ENCODE data around the gene SLC24A4. TPM values are rescaled to one million over a fixed set of nuclear protein-coding genes. Genes with fewer than 3 reads are reported as not detected.

SLC24A4 gene
- total RNA-seq, 2 experiments from 2014 or later: not detected

DNA sequence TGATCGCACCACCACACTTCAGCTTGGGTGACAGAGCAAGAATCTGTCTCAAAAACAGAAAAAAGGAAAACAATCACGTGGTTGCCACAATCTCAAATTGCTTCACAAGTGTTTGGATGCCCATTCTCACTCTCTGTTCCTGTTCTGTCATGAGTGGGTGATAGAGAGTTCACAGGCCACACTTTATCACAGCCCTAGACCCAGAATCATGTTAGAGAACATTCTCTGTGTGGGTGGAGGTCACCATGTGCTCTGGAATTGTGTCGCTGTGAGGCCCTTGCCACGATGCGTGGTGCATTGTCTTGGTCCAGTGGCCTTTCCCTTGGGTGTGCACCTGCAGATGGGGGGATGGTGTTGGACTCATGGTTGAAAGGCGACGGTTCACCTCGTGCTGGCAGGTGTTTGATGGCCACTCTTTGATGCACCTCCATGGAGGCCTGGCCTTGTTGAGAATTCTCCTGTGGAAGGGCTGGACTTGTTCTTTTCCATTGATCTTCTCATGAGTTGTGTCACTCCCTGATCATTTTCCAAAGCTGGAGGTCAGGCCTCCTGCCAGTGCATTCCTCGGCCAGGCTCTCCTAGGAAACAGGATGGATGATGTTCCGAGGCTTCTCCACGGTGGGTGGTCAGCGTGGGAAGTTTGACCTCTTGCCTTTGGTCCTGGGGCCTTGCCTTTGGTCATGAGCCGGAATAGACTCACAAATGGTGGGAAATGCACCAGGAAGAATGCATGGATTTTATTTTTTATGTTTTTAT lies 91.9 kb downstream of the SLC24A4 start:
- Mint-ChIP-seq H3K4me1 (ENCODE audit: low read depth) (no peaks in the 10 kb centered on the region), H3K4me3 (no peak overlapping the region), H3K27me3 (peaks cover 9% of the 10 kb centered on the region), H3K36me3 (ENCODE audit: low read depth) (no peaks in the 10 kb centered on the region), H3K9me3 (peaks cover 2% of the 10 kb centered on the region), H3K27ac (no peak overlapping the region)
- intact Hi-C loops (cut with micrococcal nuclease): no loop called here
- ATAC-seq (no peak), DNase-seq (no peak)
- TF ChIP-seq, protein P1, sequence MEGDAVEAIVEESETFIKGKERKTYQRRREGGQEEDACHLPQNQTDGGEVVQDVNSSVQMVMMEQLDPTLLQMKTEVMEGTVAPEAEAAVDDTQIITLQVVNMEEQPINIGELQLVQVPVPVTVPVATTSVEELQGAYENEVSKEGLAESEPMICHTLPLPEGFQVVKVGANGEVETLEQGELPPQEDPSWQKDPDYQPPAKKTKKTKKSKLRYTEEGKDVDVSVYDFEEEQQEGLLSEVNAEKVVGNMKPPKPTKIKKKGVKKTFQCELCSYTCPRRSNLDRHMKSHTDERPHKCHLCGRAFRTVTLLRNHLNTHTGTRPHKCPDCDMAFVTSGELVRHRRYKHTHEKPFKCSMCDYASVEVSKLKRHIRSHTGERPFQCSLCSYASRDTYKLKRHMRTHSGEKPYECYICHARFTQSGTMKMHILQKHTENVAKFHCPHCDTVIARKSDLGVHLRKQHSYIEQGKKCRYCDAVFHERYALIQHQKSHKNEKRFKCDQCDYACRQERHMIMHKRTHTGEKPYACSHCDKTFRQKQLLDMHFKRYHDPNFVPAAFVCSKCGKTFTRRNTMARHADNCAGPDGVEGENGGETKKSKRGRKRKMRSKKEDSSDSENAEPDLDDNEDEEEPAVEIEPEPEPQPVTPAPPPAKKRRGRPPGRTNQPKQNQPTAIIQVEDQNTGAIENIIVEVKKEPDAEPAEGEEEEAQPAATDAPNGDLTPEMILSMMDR (IDR thresholded peaks at IDR 0.05): no peak
- ChIA-PET CTCF (no interaction called here), POLR2A (no interaction called here)

DNA sequence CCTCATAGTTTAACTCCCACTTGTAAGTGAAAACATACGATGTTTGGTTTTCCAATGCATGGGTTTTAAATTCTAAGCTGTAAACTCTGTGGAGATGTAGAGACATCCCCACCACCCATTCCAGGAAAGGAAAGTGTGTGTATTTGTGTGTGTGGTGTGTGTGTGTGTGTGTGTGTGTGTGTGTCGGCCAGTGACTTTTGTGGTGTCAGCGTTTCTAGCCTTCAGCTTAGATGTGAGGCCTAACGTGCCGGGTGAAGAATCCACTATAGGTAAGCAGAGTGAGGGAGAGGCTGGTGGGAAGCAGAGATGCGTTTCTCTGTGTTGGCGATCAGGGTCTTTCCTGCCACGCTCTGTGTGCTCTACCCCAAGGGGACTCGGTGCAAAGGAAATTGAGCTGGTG lies 93.0 kb downstream of the SLC24A4 start:
- Mint-ChIP-seq H3K4me1 (ENCODE audit: low read depth) (no peaks in the 10 kb centered on the region), H3K9me3 (peaks cover 2% of the 10 kb centered on the region), H3K27ac (no peak overlapping the region), H3K27me3 (peaks cover 9% of the 10 kb centered on the region), H3K4me3 (no peak overlapping the region), H3K36me3 (ENCODE audit: low read depth) (no peaks in the 10 kb centered on the region)
- ATAC-seq (no peak), DNase-seq (no peak)
- ChIA-PET CTCF (interaction anchor here (0.8 kb wide), 1 partner anchor 38 kb away, joined by 3 read pairs; no protein-coding TSS in a partner anchor), POLR2A (interaction anchor here (0.6 kb wide), 1 partner anchor 151 kb away, joined by 3 read pairs; no protein-coding TSS in a partner anchor)
- intact Hi-C loops (cut with micrococcal nuclease): no loop called here
- TF ChIP-seq, protein P1 (IDR thresholded peaks at IDR 0.05): no peak

DNA sequence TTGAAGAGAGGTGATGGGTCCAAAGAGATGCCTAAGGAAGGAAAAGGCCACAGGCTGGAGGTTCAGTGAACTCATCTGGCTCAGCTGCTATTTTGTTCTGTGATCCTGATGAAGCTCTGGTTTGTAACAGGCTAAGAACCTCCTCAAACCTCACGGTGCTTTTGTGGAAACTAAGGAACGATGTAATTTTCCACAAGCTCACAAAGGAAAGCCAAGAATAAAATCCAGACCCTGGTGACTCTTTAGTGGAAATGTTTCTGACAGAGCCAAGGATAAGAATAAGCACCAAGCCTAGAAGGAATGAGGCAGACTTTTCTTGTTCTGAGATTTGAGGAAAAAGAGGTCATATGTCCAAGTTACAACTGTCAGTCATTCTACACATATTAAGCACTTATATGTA lies 93.6 kb downstream of the SLC24A4 start:
- Mint-ChIP-seq H3K4me3 (no peak overlapping the region), H3K9me3 (peaks cover 2% of the 10 kb centered on the region), H3K27me3 (peaks cover 9% of the 10 kb centered on the region), H3K4me1 (ENCODE audit: low read depth) (no peaks in the 10 kb centered on the region), H3K27ac (no peak overlapping the region), H3K36me3 (ENCODE audit: low read depth) (no peaks in the 10 kb centered on the region)
- CTCF ChIA-PET: interaction anchor here (0.8 kb wide), 1 partner anchor 38 kb away, joined by 3 read pairs; no protein-coding TSS in a partner anchor
- ATAC-seq (no peak), DNase-seq (no peak)
- intact Hi-C loops (cut with micrococcal nuclease): no loop called here
- POLR2A ChIA-PET: no interaction called here
- TF ChIP-seq, protein P1 (IDR thresholded peaks at IDR 0.05): no peak

DNA sequence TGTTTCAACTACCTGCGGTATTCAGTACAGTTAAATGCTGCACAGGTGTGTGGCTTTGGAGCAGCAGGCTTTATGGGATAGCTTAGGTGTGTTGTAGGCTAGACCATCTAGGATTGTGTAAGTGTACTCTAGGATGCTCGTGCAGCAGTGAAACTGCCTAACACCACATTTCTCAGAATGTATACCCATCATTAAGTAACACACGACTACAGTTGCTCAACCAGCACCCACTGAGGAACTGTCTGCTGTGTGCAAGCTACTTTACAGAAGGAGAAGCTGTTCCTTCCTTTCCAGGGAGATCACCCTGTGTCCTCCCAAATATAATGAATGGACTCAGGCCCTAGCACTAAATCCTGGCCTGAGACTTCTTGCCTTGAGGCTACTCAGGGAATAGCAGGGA lies 94.8 kb downstream of the SLC24A4 start:
- ChIA-PET CTCF (interaction anchor here (1.1 kb wide), 1 partner anchor 65 kb away, joined by 4 read pairs; no protein-coding TSS in a partner anchor), POLR2A (no interaction called here)
- TF ChIP-seq, protein P1 (IDR thresholded peaks at IDR 0.05): no peak
- Mint-ChIP-seq H3K4me1 (ENCODE audit: low read depth) (no peaks in the 10 kb centered on the region), H3K9me3 (peaks cover 2% of the 10 kb centered on the region), H3K36me3 (ENCODE audit: low read depth) (no peaks in the 10 kb centered on the region), H3K27ac (no peak overlapping the region), H3K27me3 (peaks cover 5% of the 10 kb centered on the region), H3K4me3 (no peak overlapping the region)
- no peak for DNase-seq
- intact Hi-C loops (cut with micrococcal nuclease): no loop called here
- no peak for ATAC-seq

DNA sequence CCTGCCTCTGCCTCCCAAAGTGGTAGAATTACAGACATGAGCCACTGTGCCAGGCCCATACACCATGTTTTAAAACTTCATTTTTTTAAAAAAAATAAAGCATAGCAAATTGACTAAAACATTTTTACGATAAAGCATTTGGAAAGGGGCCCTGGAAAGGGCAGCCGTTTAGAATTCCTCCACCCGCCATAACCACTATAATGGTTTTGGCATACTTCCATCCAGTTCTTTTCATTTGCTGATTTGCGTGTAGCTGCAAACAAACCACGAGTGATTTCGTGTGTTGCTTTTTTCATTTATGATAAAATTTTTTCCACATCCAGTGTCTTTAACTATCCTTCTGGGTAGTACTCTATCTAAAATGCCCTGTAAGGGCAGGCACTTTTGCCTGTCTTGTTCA lies 98.8 kb downstream of the SLC24A4 start:
- POLR2A ChIA-PET: no interaction called here
- Mint-ChIP-seq H3K4me3 (no peak overlapping the region), H3K4me1 (ENCODE audit: low read depth) (peaks cover 9% of the 10 kb centered on the region), H3K36me3 (ENCODE audit: low read depth) (no peaks in the 10 kb centered on the region), H3K27me3 (no peaks in the 10 kb centered on the region), H3K9me3 (peaks cover 2% of the 10 kb centered on the region), H3K27ac (no peak overlapping the region)
- ATAC-seq (no peak), DNase-seq (no peak)
- CTCF ChIA-PET: interaction anchor here (1.1 kb wide), 1 partner anchor 10 kb away, joined by 4 read pairs; no protein-coding TSS in a partner anchor
- TF ChIP-seq, protein P1 (IDR thresholded peaks at IDR 0.05): no peak
- intact Hi-C loops (cut with micrococcal nuclease): no loop called here
